Activated B cell treated with CpG ODN at 0.5 μM for 24 hours (primary cell): Measurements from ENCODE around the gene PPP3CB. TPM values are rescaled to one million over a fixed set of nuclear protein-coding genes. Genes with fewer than 3 reads are reported as not detected.

Experiments
- ATAC-seq: fragments of 200-7000 bp; cut with Tn5 transposase; one replicate; pipeline ENCODE4 v1.10.0; 2021; ENCODE audit warnings: low read depth, mild to moderate bottlenecking, moderate library complexity
- CTCF ChIA-PET: fragments of 350-600 bp; sonication (Branson Sonifier 250); formaldehyde crosslinking; loops from one replicate; lab custom pipeline; 2021; ENCODE audit warnings: antibody characterized with exemption; lab: Charles Lee
- POLR2A ChIA-PET: fragments of 350-600 bp; sonication (Branson Sonifier 250); formaldehyde crosslinking; loops from one replicate; lab custom pipeline; 2021; ENCODE audit warnings: antibody characterized with exemption; lab: Charles Lee
- DNase-seq: peaks from one replicate; pipeline ENCODE4 v3.0.0; 2022
- H3K27ac Mint-ChIP-seq: one replicate; pipeline ENCODE4 v1.8.0; 2020; ENCODE audit warnings: mixed read lengths
- H3K27me3 Mint-ChIP-seq: one replicate; pipeline ENCODE4 v1.8.0; 2021; ENCODE audit warnings: mixed read lengths
- H3K36me3 Mint-ChIP-seq: one replicate; pipeline ENCODE4 v1.8.0; 2021; ENCODE audit warnings: low read depth, mixed read lengths
- H3K4me1 Mint-ChIP-seq: one replicate; pipeline ENCODE4 v1.8.0; 2021; ENCODE audit warnings: mixed read lengths
- H3K4me3 Mint-ChIP-seq: one replicate; pipeline ENCODE4 v1.8.0; 2020; ENCODE audit warnings: mild to moderate bottlenecking, mixed read lengths
- H3K9me3 Mint-ChIP-seq: one replicate; pipeline ENCODE4 v1.8.0; 2020; ENCODE audit warnings: mixed read lengths
- CTCF ChIP-seq: fragments of 200-600 bp; IDR thresholded peaks from one replicate; pipeline ENCODE4 v1.8.0; 2022; ENCODE audit warnings: antibody characterized with exemption, mild to moderate bottlenecking
- intact Hi-C: fragments of 100-400 bp; cut with micrococcal nuclease; formaldehyde crosslinking; loops from one replicate; pipeline ENCODE4 v1.15.1; 2024
- total RNA-seq: library from RNA; stranded (reverse); gene quantifications from 2 replicates; pipeline ENCODE4 v1.2.3, GENCODE V29; 2022

The PPP3CB gene
- total RNA-seq, 1 donor from 2014 or later, result 43.3 TPM

GRCh38 chr10:73501651-73502050, 5.8 kb upstream of the PPP3CB start:
- peaks cover 36% of the 10 kb centered on the region for H3K4me1 Mint-ChIP-seq
- H3K9me3 Mint-ChIP-seq, result no peaks in the 10 kb centered on the region
- ATAC-seq (peak; percentile 84), DNase-seq (no peak)
- intact Hi-C loops, result loop anchor here (2.0 kb wide), 1 partner anchor 31 kb away; no protein-coding TSS in a partner anchor
- peak overlapping the region; percentile 42 for H3K4me3 Mint-ChIP-seq
- H3K27me3 Mint-ChIP-seq, result no peaks in the 10 kb centered on the region
- H3K36me3 Mint-ChIP-seq, result peaks cover 26% of the 10 kb centered on the region
- POLR2A ChIA-PET, result interaction anchor here (0.5 to 1.2 kb wide), 4 partner anchors 8 to 261 kb away, joined by 3 to 4 read pairs (median 4); no protein-coding TSS in a partner anchor
- peak overlapping the region; percentile 79 for H3K27ac Mint-ChIP-seq
- no peak for TF ChIP-seq CTCF
- CTCF ChIA-PET, result no interaction called here

DNA sequence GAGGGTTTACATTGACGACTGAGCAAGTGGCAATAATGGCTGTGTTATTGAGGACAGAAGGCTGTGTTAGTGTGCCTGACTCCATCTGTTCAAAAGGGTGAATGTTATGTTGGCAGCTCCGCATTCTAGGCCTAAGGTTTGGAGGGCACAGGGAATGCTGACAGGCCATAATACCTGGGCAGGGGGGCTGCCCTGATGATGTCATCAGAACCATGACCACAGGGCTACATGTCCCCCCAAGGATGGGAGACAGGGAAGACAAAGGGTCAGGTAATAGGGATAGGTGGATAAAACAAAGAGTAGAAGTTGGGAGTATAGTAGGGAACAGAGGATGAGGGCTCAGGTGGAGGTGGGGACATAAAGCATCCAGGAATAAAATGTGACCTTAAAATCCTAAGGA, 1.8 kb upstream of the PPP3CB start:
- H3K4me3 Mint-ChIP-seq, result no peak overlapping the region
- ChIA-PET CTCF (no interaction called here), POLR2A (interaction anchor here (0.6 kb wide), 1 partner anchor 22 kb away, joined by 7 read pairs; no protein-coding TSS in a partner anchor)
- ATAC-seq (no peak), DNase-seq (no peak)
- no peaks in the 10 kb centered on the region for H3K9me3 Mint-ChIP-seq
- H3K36me3 Mint-ChIP-seq, result peaks cover 11% of the 10 kb centered on the region
- no peak overlapping the region for H3K27ac Mint-ChIP-seq
- H3K4me1 Mint-ChIP-seq, result peaks cover 59% of the 10 kb centered on the region
- no peaks in the 10 kb centered on the region for H3K27me3 Mint-ChIP-seq
- TF ChIP-seq CTCF, result no peak
- intact Hi-C loops, result loop anchor here (5.0 to 10.0 kb wide), 4 partner anchors 330 to 1615 kb away; partner anchors contain the start of genes DNAJB12, ECD, FAM149B1 and KAT6B

GRCh38 chr10:73495226-73495883, 469 bp downstream of the PPP3CB start:
- POLR2A ChIA-PET, result interaction anchor here (0.6 to 2.7 kb wide), 25 partner anchors 10 to 1616 kb away, joined by 3 to 39 read pairs (median 6); partner anchors contain the start of genes ANXA7, CFAP70, CHCHD1 and DNAJC9
- CTCF ChIA-PET, result no interaction called here
- ATAC-seq, result peak; percentile 91
- no peak for TF ChIP-seq CTCF
- Mint-ChIP-seq H3K4me3 (peak overlapping the region; percentile 92), H3K9me3 (no peaks in the 10 kb centered on the region), H3K27me3 (no peaks in the 10 kb centered on the region), H3K27ac (peak overlapping the region; percentile 96), H3K36me3 (peaks cover 10% of the 10 kb centered on the region), H3K4me1 (peaks cover 47% of the 10 kb centered on the region)
- DNase-seq, result peak; percentile 90
- intact Hi-C loops, result loop anchor here (1.0 to 10.0 kb wide), 11 partner anchors 17 to 1617 kb away; partner anchors contain the start of genes DNAJB12, DNAJC9, ECD and FAM149B1

- peak overlapping the region; percentile 96 for H3K27ac Mint-ChIP-seq
- intact Hi-C loops, result loop anchor here (1.0 to 10.0 kb wide), 11 partner anchors 16 to 1617 kb away; partner anchors contain the start of genes DNAJB12, DNAJC9, ECD and FAM149B1
- H3K4me1 Mint-ChIP-seq, result peaks cover 50% of the 10 kb centered on the region
- ATAC-seq (no peak), DNase-seq (no peak)
- ChIA-PET POLR2A (interaction anchor here (0.8 to 2.7 kb wide), 16 partner anchors 9 to 682 kb away, joined by 3 to 39 read pairs (median 6); partner anchors contain the start of genes ANXA7, CFAP70, DNAJC9 and MRPS16), CTCF (interaction anchor here (1.2 kb wide), 1 partner anchor 37 kb away, joined by 3 read pairs; no protein-coding TSS in a partner anchor)
- H3K4me3 Mint-ChIP-seq, result peak overlapping the region; percentile 92
- peaks cover 14% of the 10 kb centered on the region for H3K36me3 Mint-ChIP-seq
- no peaks in the 10 kb centered on the region for H3K9me3 Mint-ChIP-seq
- TF ChIP-seq CTCF, result no peak
- no peaks in the 10 kb centered on the region for H3K27me3 Mint-ChIP-seq
These were observed 973 bp downstream of the PPP3CB start for GRCh38 chr10:73494877-73495225.

DNA sequence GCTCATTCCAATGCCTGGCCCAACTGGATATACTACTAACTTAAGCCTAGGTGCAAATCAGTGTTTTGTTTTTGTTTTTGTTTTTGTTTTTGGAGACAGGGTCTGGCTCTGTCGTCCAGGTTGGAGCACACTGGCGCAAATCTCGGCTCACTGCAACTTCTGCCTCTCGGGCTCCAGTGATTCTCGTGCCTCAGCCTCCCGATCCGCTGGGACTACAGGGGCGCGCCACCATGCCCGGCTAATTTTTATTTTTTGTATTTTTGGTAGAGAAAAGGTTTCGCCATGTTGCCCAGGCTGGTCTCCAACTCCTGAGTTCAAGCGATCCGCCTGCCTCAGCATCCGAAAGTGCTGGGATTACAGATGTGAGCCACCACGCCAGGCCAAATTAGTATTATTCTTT, 1.6 kb downstream of the PPP3CB start:
- peaks cover 53% of the 10 kb centered on the region for H3K4me1 Mint-ChIP-seq
- DNase-seq, result no peak
- ATAC-seq, result no peak
- H3K27me3 Mint-ChIP-seq, result no peaks in the 10 kb centered on the region
- intact Hi-C loops, result loop anchor here (2.0 to 10.0 kb wide), 4 partner anchors 15 to 1331 kb away; partner anchors contain the start of genes DNAJB12, KAT6B and VCL
- ChIA-PET CTCF (interaction anchor here (1.2 kb wide), 1 partner anchor 37 kb away, joined by 3 read pairs; no protein-coding TSS in a partner anchor), POLR2A (interaction anchor here (0.6 to 2.7 kb wide), 8 partner anchors 24 to 1740 kb away, joined by 3 to 39 read pairs (median 8); partner anchors contain the start of genes ANXA7 and SEC24C)
- H3K9me3 Mint-ChIP-seq, result no peaks in the 10 kb centered on the region
- peak overlapping the region; percentile 53 for H3K27ac Mint-ChIP-seq
- H3K36me3 Mint-ChIP-seq, result peaks cover 17% of the 10 kb centered on the region
- H3K4me3 Mint-ChIP-seq, result peak overlapping the region; percentile 54
- no peak for TF ChIP-seq CTCF
